HL-60 (cell line): ENCODE results near the gene GALNT15.

Experiments used
- DNase-seq, 2 experiments: peaks; one replicate each; pipeline ENCODE4 v3.0.0-alpha.2; 2010 to 2020; ENCODE audit warnings: low read depth in 1 of 2, low spot score in 1 of 2
- H3K27ac ChIP-seq: fragments of 250-450 bp; sonication (Bioruptor Pico); replicated peaks from 2 replicates; pipeline ENCODE4 v1.5.1; 2020; ENCODE audit warnings: mild to moderate bottlenecking, moderate library complexity
- H3K27me3 ChIP-seq: fragments of 250-450 bp; sonication (Bioruptor Pico); 2 replicates; pipeline ENCODE4 v1.5.1; 2021; ENCODE audit warnings: mild to moderate bottlenecking, moderate library complexity; ENCODE audit not compliant: insufficient read depth, poor library complexity, severe bottlenecking
- H3K4me3 ChIP-seq: replicated peaks from 2 replicates; pipeline ENCODE4 v1.5.1; 2011; ENCODE audit warnings: mild to moderate bottlenecking, control low read depth, low read length; ENCODE audit not compliant: insufficient read depth
- GABPA ChIP-seq: IDR thresholded peaks from 2 replicates; pipeline ENCODE4 v1.6.1; 2012; ENCODE audit warnings: low read depth
- POLR2AphosphoS5 ChIP-seq: IDR thresholded peaks from 2 replicates; pipeline ENCODE4 v1.6.1; 2012; ENCODE audit warnings: low read depth
- SPI1 ChIP-seq: IDR thresholded peaks from 2 replicates; pipeline ENCODE4 v1.6.1; 2012; ENCODE audit warnings: low read depth, mild to moderate bottlenecking, borderline replicate concordance
- TF ChIP-seq, protein P1 (sequence below): IDR thresholded peaks from one replicate; pipeline ENCODE4 v1.5.1; 2011; ENCODE audit warnings: low read length, control low read depth, inconsistent platforms; ENCODE audit not compliant: insufficient read depth
- TF ChIP-seq, protein P2 (sequence below): IDR thresholded peaks from 2 replicates; pipeline ENCODE4 v1.6.1; 2012; ENCODE audit warnings: low read depth; ENCODE audit not compliant: insufficient replicate concordance

The GALNT15 gene

DNA sequence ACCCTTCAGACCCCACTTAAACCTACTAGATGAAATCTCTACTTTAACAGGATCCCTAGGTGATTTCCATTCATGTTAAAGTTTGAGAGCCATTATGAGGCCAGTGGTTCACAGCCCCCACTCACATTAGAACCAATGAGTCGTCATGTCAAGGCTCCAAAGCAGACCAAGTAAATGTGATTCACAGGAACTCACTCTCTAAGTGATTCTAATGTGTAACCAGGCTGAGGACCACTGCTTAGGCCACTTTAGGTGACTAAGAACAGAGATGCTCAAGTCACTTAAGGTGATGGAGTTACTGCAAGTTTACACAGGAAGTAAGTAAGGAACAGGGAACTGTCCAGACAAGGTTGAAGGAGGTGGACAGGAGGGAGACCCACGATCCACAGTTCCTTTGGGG, 7.7 kb downstream of the GALNT15 start:
- Histone ChIP-seq H3K27ac (no peak overlapping the region), H3K27me3 (no peaks in the 10 kb centered on the region), H3K4me3 (no peak overlapping the region)
- DNase-seq = no peak
- TF ChIP-seq, protein P1, sequence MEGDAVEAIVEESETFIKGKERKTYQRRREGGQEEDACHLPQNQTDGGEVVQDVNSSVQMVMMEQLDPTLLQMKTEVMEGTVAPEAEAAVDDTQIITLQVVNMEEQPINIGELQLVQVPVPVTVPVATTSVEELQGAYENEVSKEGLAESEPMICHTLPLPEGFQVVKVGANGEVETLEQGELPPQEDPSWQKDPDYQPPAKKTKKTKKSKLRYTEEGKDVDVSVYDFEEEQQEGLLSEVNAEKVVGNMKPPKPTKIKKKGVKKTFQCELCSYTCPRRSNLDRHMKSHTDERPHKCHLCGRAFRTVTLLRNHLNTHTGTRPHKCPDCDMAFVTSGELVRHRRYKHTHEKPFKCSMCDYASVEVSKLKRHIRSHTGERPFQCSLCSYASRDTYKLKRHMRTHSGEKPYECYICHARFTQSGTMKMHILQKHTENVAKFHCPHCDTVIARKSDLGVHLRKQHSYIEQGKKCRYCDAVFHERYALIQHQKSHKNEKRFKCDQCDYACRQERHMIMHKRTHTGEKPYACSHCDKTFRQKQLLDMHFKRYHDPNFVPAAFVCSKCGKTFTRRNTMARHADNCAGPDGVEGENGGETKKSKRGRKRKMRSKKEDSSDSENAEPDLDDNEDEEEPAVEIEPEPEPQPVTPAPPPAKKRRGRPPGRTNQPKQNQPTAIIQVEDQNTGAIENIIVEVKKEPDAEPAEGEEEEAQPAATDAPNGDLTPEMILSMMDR = no peak
- TF ChIP-seq POLR2AphosphoS5 = no peak
- TF ChIP-seq, protein P2, sequence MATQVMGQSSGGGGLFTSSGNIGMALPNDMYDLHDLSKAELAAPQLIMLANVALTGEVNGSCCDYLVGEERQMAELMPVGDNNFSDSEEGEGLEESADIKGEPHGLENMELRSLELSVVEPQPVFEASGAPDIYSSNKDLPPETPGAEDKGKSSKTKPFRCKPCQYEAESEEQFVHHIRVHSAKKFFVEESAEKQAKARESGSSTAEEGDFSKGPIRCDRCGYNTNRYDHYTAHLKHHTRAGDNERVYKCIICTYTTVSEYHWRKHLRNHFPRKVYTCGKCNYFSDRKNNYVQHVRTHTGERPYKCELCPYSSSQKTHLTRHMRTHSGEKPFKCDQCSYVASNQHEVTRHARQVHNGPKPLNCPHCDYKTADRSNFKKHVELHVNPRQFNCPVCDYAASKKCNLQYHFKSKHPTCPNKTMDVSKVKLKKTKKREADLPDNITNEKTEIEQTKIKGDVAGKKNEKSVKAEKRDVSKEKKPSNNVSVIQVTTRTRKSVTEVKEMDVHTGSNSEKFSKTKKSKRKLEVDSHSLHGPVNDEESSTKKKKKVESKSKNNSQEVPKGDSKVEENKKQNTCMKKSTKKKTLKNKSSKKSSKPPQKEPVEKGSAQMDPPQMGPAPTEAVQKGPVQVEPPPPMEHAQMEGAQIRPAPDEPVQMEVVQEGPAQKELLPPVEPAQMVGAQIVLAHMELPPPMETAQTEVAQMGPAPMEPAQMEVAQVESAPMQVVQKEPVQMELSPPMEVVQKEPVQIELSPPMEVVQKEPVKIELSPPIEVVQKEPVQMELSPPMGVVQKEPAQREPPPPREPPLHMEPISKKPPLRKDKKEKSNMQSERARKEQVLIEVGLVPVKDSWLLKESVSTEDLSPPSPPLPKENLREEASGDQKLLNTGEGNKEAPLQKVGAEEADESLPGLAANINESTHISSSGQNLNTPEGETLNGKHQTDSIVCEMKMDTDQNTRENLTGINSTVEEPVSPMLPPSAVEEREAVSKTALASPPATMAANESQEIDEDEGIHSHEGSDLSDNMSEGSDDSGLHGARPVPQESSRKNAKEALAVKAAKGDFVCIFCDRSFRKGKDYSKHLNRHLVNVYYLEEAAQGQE = no peak

DNA sequence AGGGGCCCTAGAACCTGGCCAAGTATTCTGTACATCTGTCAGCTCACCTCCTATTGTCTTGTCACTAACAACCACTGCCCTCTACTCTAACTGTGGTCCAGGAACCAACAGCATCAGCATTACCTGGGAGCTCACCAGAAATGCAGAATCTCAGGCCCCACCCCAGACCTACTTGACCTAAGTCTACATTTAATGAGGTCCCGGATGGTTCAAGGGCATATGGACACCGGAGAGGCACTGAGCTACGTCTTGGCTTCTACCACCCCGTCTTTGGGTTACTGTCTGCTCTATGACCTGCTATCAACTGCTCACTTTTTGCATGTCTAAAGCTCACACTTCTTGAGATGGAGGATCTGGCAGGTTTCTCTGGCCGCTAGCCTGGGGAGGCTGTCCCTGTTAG, 8.1 kb downstream of the GALNT15 start:
- TF ChIP-seq, protein P2 = no peak
- TF ChIP-seq, protein P1 = no peak
- TF ChIP-seq SPI1 (no peak), GABPA (no peak), POLR2AphosphoS5 (no peak)
- DNase-seq = no peak
- Histone ChIP-seq H3K27me3 (no peaks in the 10 kb centered on the region), H3K4me3 (no peak overlapping the region), H3K27ac (no peak overlapping the region)

DNA sequence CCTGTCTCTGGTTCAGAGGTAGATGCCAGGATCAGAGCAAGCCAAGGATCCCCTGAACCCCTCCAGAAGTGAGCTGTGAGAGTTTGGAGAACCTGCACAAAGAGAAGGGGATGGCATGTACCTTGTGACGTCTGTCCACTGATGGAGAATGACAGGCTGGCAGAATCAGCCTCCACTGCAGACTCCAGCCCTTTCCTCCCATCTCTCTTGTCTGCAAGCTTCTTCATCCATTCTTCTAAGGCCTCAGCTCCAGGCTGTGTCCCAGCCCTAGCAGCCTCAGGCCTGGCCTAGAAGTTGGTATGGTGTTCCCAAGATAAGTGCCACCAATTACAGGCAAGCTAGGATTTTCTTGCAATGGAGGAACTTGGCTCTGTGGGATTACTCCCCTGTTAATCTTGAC, 8.6 kb downstream of the GALNT15 start:
- Histone ChIP-seq H3K4me3 (no peak overlapping the region), H3K27ac (no peak overlapping the region), H3K27me3 (no peaks in the 10 kb centered on the region)
- no peak for DNase-seq
- TF ChIP-seq POLR2AphosphoS5 = no peak

DNA sequence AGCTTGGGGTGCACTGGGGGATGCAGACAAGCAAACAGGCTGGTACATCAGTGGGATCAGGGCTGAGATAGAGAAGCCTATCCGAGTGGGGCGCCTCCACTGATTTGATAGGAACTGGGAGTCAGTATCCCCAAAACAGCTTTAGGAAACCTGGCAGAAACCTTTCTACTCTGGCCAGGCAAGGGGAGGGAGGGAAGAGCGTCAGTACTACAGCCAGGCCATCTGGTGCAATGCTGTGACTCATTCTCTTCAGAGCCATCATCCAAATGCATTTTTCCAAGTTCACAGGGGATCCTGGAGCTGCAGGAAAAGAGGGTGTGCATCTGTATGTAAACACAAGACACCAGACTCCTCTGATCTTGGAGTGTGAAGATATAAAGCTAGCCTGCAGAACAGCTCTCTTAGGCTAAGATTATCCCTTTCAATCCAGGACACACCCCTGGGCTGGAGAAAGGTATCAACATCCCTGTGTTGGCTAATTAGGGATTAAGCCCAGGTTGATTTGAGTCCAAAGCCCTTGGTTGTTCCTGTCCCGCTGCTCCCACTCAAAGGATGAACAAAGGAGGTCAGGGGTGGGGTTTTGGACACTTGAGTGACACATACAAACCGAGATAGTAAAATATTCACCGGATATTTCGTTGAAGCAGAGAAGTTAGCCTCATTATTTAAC, 9.3 kb downstream of the GALNT15 start:
- Histone ChIP-seq H3K27me3 (no peaks in the 10 kb centered on the region), H3K4me3 (no peak overlapping the region), H3K27ac (no peak overlapping the region)
- no peak for DNase-seq
- TF ChIP-seq, protein P1 = no peak
- TF ChIP-seq SPI1 = no peak
- TF ChIP-seq, protein P2 = no peak
- no peak for TF ChIP-seq GABPA
- TF ChIP-seq POLR2AphosphoS5 = no peak
